GM12874 (cell line): ENCODE results near the gene HTRA1.

ENCODE experiments used
- CTCF ChIP-seq: IDR thresholded peaks from 2 replicates; pipeline ENCODE4 v1.5.1; 2011; ENCODE audit warnings: low read depth, mild to moderate bottlenecking, control low read depth, low read length, moderate library complexity; ENCODE audit not compliant: insufficient read depth

HTRA1 gene

GRCh38 chr10:122462533-122463465 lies 1.4 kb downstream of the HTRA1 start:
- no peak for TF ChIP-seq CTCF

- no peak for TF ChIP-seq CTCF
These were observed 2.3 kb downstream of the HTRA1 start for GRCh38 chr10:122463466-122464249.

GRCh38 chr10:122464250-122464510 lies 2.8 kb downstream of the HTRA1 start:
- no peak for TF ChIP-seq CTCF

- no peak for TF ChIP-seq CTCF
These were observed 3.2 kb downstream of the HTRA1 start for GRCh38 chr10:122464586-122464985.

GRCh38 chr10:122465401-122466040 lies 4.2 kb downstream of the HTRA1 start:
- no peak for TF ChIP-seq CTCF

- no peak for TF ChIP-seq CTCF
These were observed 5.6 kb downstream of the HTRA1 start for GRCh38 chr10:122466951-122467381.

- TF ChIP-seq CTCF: no peak
These were observed 6.3 kb downstream of the HTRA1 start for GRCh38 chr10:122467701-122468100.
